HG02571 (cell line): Measurements from ENCODE around the gene SPTAN1.
"Not testable (repeated sequence)": the region's sequence is repeated elsewhere in the genome, so short reads cannot be mapped to it uniquely, and the experiment has no call there.

ENCODE experiments used
- ATAC-seq: cut with Tn5 transposase; IDR thresholded peaks from one replicate; pipeline ENCODE4 v1.9.1; 2021; ENCODE audit warnings: mild to moderate bottlenecking, moderate library complexity; ENCODE audit not compliant: unreplicated experiment

Gene SPTAN1

DNA sequence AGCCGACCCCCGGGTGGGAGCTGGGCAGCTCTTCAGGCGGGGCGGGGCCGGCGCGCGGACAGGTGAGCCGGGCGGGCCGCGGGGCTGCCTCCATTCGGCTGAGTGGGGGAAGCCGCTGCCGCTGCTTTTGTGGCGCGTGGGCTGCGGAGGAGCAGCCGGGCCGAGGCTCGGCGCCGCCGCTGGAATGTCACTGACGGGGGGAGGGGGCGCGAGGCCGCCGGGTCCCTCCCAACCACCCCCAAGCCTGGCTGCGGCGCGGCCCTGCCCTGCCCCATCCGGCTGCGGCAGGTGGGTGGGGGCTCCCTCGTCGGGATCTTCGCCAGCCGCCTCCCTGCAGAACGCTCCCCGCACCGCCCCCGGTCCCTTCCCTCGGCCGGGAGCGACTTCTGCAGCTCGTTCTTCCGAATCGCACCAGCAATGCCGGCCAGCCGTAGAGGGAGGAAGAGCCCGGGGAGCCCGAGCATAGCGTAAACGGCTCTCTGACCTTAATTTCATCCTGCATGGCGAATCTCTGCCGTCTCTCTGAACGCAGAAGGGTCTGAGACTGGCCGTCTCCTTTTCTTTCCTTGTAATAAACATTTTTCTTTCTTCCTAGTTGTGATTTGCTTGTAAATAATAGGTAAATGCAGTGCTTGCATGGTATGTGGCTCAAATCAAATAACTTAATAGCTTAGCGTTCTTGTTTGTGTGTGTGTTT is 505 bp downstream of the SPTAN1 start:
- peak; percentile 29 for ATAC-seq

DNA sequence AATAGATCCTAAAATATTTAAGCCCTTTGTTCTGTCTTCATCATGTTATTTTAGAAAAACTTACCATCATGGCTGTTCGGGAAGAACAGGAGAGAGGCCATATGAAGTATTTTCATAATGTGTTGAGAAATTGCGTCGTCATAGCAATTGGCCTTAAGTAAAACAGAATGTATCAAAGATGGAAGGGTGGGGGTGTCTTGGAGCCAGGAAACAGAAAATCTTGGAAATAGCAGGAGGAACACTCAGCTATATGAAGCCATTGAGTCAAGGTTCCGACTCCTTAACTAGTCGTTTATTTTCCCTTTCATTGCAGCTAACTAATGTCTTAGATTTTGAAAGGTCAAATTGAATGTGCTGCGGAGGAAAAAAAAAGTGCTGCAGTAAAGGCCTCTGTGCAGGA is 1.3 kb downstream of the SPTAN1 start:
- ATAC-seq = no peak

DNA sequence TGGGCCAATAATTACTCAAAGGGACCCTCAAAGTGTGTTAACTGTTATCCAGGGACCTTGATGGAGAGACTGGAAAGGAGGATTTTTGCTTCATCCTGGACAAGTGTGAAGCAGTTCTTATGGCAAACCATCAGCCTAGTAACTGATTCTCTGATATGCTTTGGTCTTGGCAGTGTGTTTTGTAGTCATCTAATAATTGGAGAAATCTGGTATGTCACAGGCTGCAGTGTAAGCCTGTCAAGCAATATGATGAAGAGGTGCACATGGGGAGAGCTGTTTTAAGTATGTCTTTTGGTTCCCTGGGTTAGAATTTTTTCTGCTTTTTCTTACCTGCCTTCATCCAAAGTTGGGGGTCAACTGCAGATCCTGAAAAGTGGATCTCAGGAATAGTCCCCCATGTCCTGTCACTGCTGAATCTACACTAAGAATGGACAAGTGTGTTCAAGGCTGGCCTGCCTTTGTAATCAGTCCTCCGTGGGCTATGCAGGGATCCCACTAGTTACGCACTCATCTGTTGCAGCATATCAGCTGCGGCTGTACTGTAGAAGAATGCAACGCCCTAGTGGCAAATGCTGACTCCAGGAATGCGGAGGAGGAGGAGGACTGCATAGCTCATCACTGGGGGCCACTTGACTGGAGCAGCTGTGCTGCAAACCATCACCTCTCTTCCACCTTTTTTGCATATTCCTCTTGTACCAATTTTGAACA is 1.9 kb downstream of the SPTAN1 start:
- ATAC-seq = no peak

DNA sequence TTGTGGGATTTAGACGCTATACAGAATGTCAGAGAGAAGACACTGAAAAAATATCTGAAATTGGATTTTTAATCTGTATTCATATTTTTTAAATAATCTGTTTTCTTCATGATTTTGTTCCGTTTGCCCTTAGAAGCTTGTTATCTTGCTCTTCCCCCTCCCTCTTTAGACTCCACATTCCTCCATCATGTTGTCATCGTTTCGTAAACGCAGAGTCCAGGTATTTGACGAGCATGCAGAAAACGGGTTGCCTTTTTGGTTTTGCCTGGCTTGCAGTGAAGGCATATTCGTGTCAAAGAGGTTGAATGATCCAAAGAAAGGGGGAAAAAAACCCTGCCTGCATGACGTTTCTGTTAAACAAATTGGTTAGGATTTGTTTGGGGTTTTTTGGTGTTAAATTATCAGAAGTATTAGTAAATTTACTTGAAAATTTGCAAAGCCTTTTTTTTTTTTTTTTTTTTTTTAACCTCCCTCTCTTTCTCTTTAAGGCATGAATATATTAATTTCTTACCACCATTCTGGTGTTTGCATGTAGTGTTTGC is 2.9 kb downstream of the SPTAN1 start:
- ATAC-seq = no peak

DNA sequence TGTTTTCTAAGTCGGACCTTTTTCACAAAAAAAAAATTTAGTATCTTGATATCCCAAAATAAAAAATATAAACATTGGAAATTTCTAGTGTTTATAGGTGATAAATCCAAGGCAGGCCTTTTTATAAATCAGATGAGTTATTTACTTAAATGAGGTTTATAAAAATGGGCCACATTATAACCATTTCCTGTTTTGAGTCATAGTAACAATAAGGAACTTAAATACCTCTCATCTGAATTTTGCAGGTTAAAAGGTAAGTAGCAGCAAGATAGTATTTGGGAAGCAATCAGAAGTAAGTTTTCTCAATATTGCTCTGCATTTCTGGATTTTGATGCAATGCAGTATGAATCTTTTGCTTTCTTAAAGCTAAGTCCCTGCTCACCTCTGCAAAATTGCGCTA is 3.9 kb downstream of the SPTAN1 start:
- no peak for ATAC-seq

DNA sequence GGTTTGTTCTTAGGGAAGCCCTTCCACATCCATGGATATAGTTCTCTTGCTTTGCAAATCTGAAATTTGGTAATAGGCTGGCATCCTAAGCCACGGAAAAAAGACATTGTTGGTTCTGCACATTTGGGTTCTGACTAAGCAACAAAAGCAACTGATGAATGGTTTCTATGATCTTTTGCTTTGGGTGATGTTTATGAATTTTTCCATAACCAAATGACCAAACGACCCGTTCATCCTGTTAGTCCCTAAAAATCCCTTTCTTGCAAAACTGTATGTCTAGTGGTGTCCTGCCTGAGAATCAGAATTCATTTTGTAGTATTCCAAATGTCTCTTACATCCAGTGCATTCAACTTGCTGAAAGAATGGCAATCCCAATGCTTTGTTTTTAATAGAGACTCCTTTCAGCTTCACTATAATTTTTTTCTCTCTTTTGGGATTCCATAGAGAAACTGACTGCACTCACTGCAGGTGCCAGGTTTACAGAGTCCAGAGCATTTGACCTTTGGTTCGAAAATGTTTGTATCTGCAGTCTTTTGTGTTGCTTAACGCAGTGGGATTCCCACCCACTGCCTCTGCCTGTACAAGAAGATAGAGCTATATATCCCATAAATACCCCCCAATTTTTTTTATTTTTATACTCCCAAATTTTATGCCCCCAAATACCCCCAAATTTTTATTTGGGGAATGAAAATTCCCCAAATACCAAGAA is 4.7 kb downstream of the SPTAN1 start:
- no peak for ATAC-seq

DNA sequence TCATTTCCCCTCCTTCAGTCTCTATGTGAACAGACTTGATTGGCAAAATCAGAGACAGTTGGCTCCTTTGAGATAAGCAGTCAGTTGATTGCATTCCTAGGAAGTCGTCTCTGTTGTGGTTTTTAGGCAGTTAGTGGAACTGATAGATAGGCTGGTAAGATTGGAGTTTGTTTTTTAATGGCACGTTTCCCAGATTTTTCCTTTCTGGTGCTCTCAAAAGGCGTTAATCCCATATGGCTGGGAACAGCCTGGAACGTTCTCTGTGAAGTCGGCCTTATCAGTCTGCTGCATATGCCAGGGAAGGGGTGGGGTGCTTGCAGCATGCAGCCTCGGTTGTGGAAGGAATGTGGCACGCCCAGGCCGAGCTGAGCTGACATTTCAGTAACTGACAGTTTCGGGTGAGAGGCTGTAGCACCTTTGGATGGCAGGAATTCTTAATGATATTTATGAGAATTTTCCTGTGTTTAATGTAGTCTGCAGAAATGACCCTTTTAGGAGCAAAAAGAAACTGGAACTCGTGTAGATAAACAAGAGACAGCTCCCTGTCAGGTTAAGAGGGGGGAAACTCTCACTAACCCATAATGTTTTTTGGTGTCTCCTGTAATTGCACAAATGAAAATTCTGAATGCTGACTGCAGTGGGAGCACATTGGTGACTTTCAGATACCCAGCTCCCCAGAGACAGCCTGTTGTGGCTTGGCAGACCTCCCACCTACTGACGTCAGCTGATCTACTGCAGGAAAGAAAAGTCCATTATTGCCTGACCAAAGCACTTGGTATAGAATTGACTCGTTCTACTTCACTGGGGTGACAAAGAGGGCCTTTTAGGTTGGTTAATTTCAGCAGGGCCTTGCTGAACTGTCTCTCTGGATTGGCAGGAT is 6.3 kb downstream of the SPTAN1 start:
- ATAC-seq = peak; percentile 62

DNA sequence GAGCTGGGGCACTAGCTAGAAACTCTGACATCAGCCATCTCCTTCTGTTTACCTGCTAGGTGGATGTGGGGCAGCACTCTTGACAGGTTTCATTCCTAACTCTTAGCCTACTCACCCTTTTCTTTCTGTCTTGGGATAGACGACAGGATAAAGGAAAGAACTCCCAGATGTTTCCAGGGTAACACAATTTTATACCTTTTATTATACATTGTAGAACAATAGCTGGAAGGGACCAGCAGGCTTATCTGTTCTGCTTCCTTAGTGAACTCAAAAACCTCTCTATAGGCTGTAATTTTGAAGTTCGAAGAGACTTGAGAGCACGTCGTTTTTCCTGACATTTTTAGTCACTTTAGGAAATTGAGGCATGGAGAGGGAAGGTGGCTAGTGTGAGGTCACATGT is 13.2 kb downstream of the SPTAN1 start:
- no peak for ATAC-seq

DNA sequence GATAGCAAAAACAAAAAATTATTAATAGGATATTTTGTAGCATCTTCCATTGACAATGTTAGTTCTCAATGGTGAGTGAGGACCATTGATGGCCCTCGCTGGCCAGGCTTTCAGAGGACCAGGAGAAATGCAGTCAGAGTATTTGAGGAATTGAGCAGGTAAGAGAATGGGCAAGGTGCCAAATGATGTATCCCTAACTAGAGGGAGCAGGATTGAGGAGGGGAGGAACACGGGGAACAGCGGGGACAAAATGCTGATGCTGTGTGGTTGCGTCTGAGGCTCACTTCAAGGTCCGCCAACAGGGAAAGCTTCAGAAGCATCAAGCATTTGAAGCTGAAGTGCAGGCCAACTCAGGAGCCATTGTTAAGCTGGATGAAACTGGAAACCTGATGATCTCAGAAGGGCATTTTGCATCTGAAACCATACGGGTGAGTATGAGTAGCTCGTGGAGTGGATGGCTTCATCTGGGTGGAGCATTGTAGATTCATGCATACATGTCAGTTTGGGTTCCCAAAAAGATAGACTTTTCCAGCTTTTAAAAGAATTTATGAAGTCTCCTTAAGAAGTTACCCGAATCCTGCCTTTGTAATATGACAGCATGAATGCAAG is 16.2 kb downstream of the SPTAN1 start:
- no peak for ATAC-seq

DNA sequence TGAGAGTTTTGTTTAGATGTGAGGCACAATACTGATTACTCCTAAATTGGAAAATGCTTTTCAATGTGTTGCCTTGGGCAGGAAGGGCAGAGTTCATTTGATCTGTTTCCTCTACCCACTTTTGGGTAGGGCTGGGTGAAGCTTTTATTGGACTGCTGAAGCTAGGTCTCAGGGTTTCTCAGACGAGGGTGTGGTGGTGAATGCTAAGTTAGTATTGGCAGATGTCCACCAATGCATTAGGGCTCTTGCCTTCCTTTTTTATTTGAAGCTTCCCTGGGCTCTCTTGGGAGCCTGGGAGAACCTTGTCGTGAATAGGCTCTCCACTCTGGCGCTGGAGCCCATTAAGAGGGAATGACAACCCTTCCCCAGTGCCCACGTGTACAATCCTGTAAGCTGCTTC is 23.1 kb downstream of the SPTAN1 start:
- ATAC-seq = no peak

DNA sequence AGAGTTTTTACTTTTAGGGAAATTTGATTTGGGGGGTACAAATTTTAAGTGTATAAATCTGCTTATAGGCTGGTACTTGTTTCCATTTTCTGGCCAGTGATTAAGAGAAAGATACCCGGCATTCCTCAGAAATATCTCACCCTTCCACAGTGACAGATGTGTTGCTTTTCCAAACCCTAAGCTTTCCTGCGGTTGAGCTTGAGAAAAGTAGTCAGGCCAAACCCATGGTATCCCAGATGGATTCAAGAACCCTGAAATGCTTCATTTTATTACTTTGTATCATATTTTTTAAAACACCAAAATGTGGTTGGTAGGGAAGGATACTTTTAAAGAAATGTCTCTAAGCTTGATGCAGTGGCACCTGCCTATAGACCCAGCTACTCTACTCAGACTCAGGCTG is 23.5 kb downstream of the SPTAN1 start:
- ATAC-seq = no peak

DNA sequence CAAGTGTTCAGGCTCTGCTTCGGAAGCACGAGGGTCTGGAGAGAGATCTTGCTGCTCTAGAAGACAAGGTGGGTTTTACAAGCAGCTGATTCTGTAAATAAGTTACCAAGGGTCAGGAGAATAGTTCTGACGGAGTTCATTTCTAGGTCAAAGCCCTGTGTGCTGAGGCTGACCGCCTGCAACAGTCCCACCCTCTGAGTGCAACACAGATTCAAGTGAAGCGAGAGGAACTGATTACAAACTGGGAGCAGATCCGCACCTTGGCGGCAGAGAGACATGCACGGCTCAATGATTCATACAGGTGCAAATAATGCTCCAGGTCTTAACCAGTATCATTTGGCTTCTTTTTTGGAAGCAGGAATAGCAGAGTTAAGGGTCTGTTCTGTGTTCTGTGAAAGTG is 24.8 kb downstream of the SPTAN1 start:
- no peak for ATAC-seq

DNA sequence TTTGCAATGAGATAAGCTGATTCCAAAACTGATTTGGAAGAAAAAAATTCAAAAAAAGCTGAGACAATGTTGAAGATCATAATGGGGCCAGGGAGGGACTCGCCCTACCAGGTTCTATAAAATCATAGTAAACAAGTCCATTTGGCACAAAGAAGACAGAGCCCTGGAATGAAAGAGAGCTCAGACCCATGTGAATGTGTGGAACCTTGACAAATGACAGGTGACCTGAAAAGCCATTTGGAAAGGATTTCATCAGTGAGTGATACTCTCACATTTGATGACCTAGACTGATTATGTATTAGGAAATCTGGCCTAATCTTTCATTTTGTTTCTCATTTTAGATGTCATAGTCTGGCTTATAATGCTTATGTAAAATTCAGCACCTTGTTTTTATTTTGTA is 26.8 kb downstream of the SPTAN1 start:
- no peak for ATAC-seq

DNA sequence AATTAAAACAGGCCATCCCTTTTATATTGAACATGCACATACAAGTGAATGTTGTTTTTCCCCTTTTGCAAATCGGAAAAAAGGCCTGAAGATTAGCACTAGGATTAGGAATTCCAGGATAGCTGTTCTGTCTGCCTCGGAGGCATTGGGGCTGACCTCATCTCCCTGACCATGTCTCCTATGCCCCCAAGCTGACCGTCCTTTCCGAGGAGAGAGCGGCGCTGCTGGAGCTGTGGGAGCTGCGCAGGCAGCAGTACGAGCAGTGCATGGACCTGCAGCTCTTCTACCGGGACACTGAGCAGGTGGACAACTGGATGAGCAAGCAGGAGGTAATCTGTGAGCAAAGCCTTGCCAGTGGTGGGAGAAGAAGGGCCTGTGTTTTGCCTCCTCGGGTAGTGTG is 28.3 kb downstream of the SPTAN1 start:
- no peak for ATAC-seq

DNA sequence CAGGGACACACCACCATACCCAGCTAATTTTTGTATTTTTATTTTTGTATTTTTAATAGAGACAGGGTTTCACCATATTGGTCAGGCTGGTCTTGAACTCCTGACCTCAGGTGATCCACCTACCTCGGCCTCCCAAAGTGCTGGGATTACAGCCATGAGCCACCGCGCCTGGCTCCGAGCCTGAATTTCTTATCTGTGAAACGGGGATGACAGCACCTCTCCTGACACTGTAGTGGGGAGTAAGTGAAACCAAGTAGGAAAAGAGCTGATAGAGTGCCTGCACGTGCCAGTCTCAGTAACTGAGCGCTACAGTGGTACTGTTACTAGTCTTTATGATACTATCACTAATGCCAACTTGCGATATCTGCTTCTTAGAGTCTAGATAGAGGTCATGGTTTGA is 32.8 kb downstream of the SPTAN1 start:
- ATAC-seq = not testable (repeated sequence)

DNA sequence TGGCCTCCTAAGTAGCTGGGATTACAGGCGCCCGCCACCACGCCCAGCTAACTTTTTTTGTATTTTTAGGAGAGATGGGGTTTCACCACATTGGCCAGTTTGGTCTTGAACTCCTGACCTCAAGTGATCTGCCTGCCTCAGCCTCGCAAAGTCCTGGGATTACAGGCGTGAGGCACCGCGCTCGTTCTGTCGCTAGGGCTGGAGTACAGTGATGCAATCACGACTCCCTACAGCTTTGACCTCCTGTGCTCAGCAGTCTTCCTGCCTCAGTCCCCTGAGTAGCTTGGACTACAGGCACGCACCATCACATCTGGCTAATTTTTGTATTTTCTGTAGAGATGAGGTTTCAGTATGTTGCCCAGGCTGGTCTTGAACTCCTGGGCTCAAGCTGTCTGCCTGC is 34.5 kb downstream of the SPTAN1 start:
- not testable (repeated sequence) for ATAC-seq

DNA sequence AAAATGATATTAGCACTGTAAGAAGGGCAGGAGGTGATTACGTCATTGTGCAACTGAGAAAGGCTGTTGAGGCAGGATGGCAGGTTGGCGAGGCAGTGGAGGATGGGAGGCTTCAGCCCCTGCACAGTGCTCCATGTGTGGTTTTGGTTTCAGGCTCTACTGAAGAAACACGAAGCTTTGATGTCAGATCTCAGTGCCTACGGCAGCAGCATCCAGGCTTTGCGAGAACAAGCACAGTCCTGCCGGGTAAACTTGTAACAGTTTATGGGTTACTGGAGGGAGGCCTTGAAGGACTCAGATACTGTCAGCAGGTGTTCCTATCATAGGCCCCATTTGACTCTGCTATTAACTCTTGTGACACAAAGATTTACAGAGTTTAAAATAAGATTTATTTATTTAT is 35.1 kb downstream of the SPTAN1 start:
- ATAC-seq = no peak

DNA sequence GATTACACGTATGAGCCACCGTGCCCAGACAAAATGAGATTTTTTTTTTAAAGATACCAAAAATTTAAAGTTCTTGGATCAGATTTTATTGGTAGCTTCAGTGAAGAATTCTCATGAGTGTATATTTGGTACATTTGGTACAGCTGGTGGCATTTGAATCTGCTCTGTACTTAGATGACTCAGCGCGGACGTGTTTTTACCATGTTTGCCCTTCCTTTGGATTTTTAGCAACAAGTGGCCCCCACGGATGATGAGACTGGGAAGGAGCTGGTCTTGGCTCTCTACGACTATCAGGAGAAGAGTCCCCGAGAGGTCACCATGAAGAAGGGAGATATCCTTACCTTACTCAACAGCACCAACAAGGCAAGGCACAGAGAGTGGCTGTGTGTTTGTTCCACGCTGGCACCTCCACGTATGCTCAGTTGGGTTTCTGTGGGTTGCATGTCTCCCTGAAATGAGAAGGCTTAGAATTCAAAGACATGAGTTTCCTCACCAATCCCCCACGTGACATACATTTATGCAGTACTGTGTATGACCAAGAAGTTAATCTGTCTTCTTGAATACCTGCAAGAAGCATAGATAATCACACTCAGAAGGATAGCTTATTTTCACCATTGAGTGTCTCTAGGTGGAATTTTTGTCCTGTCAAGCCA is 36.3 kb downstream of the SPTAN1 start:
- ATAC-seq = no peak

DNA sequence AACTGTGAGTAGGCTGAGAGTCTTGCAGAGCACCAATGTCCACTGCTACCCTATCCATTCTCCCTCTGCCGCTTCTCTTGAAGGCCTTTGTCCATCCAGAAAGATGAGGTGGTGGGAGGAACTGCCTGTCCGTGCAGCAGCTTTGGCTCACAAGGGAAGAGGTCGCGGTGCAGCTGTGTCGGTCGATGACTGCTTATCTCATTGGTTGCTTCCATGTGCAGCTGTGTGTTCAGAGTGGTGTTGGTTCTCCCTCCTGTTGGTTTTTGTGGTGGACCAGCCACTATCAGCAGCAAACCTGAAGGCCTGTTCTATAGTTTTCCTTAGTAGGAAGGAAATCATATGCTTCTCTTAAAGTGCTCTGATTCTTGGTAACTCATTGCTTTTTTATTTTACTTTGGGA is 40.7 kb downstream of the SPTAN1 start:
- no peak for ATAC-seq

DNA sequence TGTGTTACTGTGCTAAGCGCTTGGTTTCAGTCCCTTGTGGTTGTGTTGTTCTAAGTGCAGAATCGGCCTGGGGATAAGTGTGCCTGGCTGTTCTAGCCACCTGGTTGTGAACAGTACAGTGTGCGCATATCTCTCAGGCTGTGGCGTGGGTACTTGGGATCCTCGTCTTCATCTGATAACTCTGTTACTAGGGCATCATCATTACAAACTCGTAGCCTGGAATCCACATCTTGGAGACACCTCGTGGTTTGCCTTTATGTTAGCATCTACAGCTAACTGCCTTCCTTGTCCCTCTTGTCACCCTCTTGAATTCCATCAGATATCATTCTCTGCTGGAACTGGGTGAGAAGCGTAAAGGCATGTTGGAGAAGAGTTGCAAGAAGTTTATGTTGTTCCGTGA is 41.5 kb downstream of the SPTAN1 start:
- no peak for ATAC-seq
